GM12891 (cell line): ENCODE results near the gene RERE.

ENCODE experiments used
- DNase-seq: peaks from one replicate; pipeline ENCODE4 v3.0.0; 2011; ENCODE audit warnings: low spot score; ENCODE audit not compliant: insufficient read length
- FAIRE-seq: peaks from 2 replicates; lab custom pipeline; 2011; peaks lifted over from hg19 to GRCh38; lab: Jason Lieb, UNC
- PAX5 ChIP-seq: IDR thresholded peaks from 2 replicates; pipeline ENCODE4 v1.6.1; 2011; ENCODE audit warnings: low read length, moderate library complexity, mild to moderate bottlenecking; ENCODE audit not compliant: insufficient read depth, severe bottlenecking
- POLR2A ChIP-seq: IDR thresholded peaks from 2 replicates; pipeline ENCODE4 v1.6.1; 2011; ENCODE audit warnings: low read depth, low read length, control low read depth
- POLR2AphosphoS5 ChIP-seq: IDR thresholded peaks from 2 replicates; pipeline ENCODE4 v1.6.1; 2011; ENCODE audit warnings: low read depth, low read length, control low read depth
- POU2F2 ChIP-seq: IDR thresholded peaks from 2 replicates; pipeline ENCODE4 v1.6.1; 2011; ENCODE audit warnings: low read depth, mild to moderate bottlenecking, control low read depth, low read length, moderate library complexity
- SPI1 ChIP-seq: IDR thresholded peaks from 2 replicates; pipeline ENCODE4 v1.6.1; 2011; ENCODE audit warnings: low read depth, low read length, control low read depth
- TAF1 ChIP-seq: IDR thresholded peaks from 2 replicates; pipeline ENCODE4 v1.6.1; 2011; ENCODE audit warnings: low read depth, low read length, control low read depth

The RERE gene

DNA sequence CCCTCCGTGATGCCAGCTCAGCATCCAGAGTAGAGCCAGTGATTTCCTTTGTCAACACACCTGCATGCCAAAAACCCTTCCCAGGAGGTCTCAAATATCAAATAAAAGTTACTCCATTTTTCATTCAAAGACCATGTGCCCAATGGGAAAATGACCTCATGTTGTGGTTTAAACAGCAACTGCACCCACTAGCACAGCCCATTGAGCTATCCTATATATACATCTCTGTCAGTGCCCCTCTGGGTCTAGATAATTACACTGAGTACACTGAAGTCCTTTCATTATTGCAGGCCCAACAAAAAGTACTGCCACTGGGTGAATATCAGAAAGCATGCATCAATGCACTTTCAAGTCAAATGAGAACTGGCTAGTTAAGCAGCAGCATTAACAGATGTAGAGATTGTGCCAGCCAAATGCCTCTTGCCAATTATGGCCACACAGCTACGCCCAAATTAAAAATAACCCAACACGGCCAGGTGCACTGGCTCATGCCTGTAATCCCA is 381.8 kb downstream of the RERE start:
- TF ChIP-seq TAF1 (no peak), SPI1 (no peak), POLR2AphosphoS5 (no peak), POU2F2 (no peak), POLR2A (no peak), PAX5 (no peak)
- DNase-seq, result no peak
- FAIRE-seq, result peak; percentile 45

DNA sequence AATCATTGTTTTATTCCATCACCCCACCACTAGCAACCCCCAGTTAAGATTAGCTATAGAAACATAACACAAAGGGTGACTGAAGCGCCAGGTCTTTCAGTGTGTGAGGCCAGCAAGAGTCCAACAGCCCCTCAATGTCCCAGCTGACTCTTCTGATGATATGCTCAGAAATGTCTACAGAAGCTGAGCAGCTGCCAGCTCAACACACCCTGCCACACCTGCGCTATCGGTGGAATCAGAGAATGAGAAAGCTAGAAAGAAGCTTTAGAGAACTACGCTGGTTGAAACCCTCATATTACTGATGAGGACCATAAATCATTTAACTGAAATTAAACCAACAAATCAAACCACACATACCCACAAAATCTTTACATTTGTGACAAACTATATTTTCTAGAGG is 383.3 kb downstream of the RERE start:
- FAIRE-seq (no peak), DNase-seq (no peak)
- TF ChIP-seq POU2F2 (no peak), POLR2A (no peak), PAX5 (no peak), SPI1 (no peak), TAF1 (no peak), POLR2AphosphoS5 (no peak)

GRCh38 chr1:8431784-8432183 is 385.7 kb downstream of the RERE start:
- DNase-seq (no peak), FAIRE-seq (no peak)
- TF ChIP-seq POU2F2 (no peak), POLR2A (no peak), TAF1 (no peak), PAX5 (no peak), POLR2AphosphoS5 (no peak), SPI1 (no peak)

DNA sequence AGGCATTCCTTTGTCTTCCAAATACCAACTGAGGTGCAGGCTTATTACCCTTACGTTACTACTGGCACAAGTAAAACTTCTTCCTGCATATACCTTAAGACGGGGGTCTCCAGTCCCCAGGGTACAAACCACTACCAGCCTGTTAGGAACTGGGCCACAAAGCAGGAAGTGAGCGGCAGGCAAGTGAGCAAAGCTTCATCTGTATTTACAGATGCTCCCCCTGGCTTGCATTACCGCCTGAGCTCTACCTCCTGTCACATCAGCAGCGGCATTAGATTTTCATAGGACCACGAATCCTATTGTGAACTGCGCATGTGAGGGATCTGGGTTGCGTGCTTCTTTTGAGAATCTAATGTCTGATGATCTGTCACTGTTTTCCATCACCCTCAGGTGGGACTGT is 386.4 kb downstream of the RERE start:
- TF ChIP-seq SPI1, result peak; percentile 80
- no peak for TF ChIP-seq TAF1
- DNase-seq (no peak), FAIRE-seq (peak; percentile 90)

GRCh38 chr1:8430476-8430875 is 387.0 kb downstream of the RERE start:
- TF ChIP-seq SPI1 (peak; percentile 30; the same call in 1 of the 2 replicates), TAF1 (no peak)
- FAIRE-seq (no peak), DNase-seq (no peak)

DNA sequence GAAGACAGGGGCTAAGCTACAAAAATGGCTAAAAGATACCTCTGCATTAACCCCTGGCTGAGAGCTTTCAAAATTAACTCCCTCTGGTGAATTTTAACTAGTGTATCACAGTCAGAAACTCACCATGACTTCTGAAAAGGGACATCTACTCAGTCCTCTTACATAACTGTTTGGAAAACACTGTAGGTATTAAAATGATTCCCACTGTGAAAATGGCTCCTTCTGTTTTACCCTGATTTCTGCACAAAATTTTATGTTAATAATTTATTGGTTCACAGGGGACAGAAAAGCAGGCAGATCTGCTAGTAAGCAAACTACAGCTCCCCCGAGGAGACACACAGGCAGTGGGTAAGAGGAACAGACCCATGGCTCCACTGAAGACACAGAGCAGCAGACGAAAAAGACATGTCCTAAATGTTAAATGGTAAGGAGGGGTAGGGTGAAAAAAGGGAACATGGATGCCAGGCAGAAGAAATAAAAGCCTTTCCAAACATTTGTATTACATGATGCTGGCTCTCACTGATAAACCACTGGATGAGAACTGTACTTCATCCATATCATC is 387.8 kb downstream of the RERE start:
- FAIRE-seq, result no peak
- no peak for DNase-seq
- TF ChIP-seq POU2F2 (no peak), POLR2A (no peak), PAX5 (no peak), TAF1 (no peak), POLR2AphosphoS5 (no peak), SPI1 (no peak)

GRCh38 chr1:8428441-8428840 is 389.0 kb downstream of the RERE start:
- TF ChIP-seq SPI1 (no peak), POU2F2 (no peak), POLR2AphosphoS5 (no peak), PAX5 (no peak), TAF1 (no peak), POLR2A (no peak)
- no peak for DNase-seq
- no peak for FAIRE-seq

GRCh38 chr1:8427986-8428385 is 389.5 kb downstream of the RERE start:
- no peak for DNase-seq
- FAIRE-seq, result peak; percentile 48
- no peak for TF ChIP-seq PAX5
- TF ChIP-seq TAF1, result no peak
- no peak for TF ChIP-seq POLR2A
- TF ChIP-seq SPI1, result no peak
- no peak for TF ChIP-seq POLR2AphosphoS5
- TF ChIP-seq POU2F2, result no peak

- FAIRE-seq, result peak; percentile 79
- TF ChIP-seq POU2F2 (0 out of 2 replicates have a peak, but pooled peaks have one; percentile 51), SPI1 (no peak), PAX5 (no peak), POLR2AphosphoS5 (no peak), TAF1 (no peak), POLR2A (no peak)
- DNase-seq, result peak; percentile 52
Observed at GRCh38 chr1:8427493-8427892, 389.9 kb downstream of the RERE start.

GRCh38 chr1:8426996-8427395 is 390.4 kb downstream of the RERE start:
- TF ChIP-seq PAX5, result no peak
- TF ChIP-seq POLR2A, result no peak
- no peak for TF ChIP-seq SPI1
- TF ChIP-seq POU2F2, result no peak
- TF ChIP-seq TAF1, result no peak
- TF ChIP-seq POLR2AphosphoS5, result no peak
- DNase-seq (no peak), FAIRE-seq (no peak)
